Activated CD4-positive, alpha-beta T cell treated with anti-CD3 and anti-CD28 coated beads, Interleukin-2, Interleukin-6, amounts not matched to agents 100 ng/mL and 50 ng/mL, durations not matched to agents 16 hours and 8 hours (primary cell): ENCODE data around the gene CACFD1.
A peak's percentile ranks its signal among the peaks of the same experiment; 100 is the strongest.

Experiments
- DNase-seq: peaks from one replicate; pipeline ENCODE4 v3.0.0-alpha.2; 2020

CACFD1 gene

DNA sequence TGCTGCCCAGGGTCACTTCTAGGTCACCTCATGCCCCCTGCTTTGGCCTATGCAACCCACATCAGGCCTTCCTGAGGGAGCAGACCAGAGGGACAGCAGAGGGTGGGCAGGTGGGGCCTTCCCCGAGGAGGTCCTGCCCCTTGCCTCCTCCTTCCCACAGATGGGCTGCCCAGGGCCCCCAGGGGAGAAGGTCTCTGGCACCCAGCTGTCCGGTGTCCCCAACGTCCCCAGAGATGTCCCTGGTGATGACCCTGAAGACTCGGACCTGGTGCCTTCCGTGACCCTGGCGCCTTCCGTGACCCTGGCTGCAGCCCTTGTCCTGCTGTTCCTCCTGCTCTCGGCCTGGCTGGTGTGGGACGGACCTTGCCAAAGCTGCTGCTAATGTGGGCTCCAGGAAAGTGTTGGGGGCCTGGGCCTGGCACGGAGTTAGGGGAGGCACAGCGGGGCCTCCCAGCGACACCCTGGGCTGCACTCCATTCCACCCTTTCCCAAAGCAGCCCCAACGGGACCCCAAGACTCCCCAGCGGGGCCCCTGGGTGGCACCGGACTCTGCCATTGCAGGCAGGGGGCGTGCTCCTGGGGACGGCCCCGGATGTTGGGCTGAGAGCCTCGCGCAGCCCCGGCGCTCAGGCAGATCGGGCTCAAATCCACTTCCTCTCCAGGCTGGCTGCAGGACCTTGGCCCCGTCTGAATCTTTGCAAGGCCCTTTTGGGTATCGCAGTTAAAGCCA is 25.9 kb downstream of the CACFD1 start:
- DNase-seq = peak; percentile 30

- no peak for DNase-seq
These were observed 27.6 kb downstream of the CACFD1 start for GRCh38 chr9:133487331-133487725.

DNA sequence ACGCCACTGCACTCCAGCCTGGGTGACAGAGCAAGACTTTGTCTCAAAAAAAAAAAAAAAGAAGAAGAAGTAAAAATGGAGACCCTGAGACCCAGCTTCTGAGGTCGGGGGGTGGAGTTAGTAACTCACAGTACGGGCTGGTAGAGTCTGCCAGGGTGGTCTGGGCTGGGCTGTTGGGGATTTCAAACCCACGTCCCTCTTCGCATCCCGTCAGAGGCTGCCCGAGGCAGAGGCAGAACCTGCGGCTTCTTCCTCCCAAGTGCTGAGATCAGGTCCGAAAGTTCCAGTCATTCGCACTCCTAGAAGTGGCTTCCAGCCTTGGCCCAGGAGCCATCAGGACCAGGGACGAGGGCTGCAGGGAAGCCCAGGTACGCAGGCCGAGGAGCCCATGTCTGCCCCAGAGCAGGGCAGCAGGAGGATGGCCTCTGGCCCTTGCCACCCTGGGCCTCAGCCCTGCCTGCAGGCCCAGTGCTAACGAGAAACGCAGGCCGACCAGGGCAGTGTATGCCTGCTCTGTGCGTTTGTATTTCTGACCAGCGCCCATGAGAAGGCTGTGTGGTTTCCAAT is 29.0 kb downstream of the CACFD1 start:
- DNase-seq = no peak

- no peak for DNase-seq
These were observed 29.7 kb downstream of the CACFD1 start for GRCh38 chr9:133489253-133490190.

- no peak for DNase-seq
These were observed 30.5 kb downstream of the CACFD1 start for GRCh38 chr9:133490201-133490681.

- no peak for DNase-seq
These were observed 31.3 kb downstream of the CACFD1 start for GRCh38 chr9:133490865-133491655.

- DNase-seq = no peak
These were observed 31.8 kb downstream of the CACFD1 start for GRCh38 chr9:133491656-133491925.

- DNase-seq = no peak
These were observed 32.6 kb downstream of the CACFD1 start for GRCh38 chr9:133492061-133493021.

GRCh38 chr9:133493428-133493827 is 33.6 kb downstream of the CACFD1 start:
- DNase-seq = no peak

- DNase-seq = no peak
These were observed 34.2 kb downstream of the CACFD1 start for GRCh38 chr9:133493845-133494540.

DNA sequence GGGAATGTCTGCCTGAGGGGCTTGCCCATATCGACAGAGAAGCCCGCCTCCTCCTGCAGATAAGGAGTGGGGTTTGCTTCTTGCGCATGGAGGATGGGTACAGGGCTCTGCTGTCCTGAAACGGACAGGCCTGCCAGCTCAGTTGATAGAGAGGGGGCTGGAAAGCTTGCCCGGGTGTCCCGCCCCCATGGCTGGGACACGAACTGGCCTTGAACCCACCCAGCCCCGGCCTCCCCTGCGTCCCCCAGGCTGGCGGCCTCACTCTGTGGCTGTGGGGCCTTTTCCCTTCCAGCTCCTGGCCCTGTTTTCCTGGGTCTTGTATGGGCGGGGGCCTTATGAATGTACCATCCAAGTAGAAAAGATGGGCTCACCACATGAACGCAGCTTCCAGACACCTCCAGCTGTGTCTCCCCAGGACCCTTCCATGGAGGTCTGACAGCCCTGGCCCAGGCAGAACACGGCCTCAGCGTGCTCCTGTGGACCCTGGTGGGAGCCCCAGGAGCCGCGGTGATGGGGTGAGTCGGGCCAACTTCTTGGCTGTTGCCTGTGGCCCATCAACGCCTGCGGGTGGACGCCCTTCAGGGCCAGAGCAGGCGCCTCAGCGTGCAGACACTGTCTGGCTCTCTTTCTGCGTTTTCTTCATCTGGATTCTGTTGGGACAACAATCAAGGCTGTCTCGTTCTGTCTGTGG is 35.0 kb downstream of the CACFD1 start:
- DNase-seq = no peak

DNA sequence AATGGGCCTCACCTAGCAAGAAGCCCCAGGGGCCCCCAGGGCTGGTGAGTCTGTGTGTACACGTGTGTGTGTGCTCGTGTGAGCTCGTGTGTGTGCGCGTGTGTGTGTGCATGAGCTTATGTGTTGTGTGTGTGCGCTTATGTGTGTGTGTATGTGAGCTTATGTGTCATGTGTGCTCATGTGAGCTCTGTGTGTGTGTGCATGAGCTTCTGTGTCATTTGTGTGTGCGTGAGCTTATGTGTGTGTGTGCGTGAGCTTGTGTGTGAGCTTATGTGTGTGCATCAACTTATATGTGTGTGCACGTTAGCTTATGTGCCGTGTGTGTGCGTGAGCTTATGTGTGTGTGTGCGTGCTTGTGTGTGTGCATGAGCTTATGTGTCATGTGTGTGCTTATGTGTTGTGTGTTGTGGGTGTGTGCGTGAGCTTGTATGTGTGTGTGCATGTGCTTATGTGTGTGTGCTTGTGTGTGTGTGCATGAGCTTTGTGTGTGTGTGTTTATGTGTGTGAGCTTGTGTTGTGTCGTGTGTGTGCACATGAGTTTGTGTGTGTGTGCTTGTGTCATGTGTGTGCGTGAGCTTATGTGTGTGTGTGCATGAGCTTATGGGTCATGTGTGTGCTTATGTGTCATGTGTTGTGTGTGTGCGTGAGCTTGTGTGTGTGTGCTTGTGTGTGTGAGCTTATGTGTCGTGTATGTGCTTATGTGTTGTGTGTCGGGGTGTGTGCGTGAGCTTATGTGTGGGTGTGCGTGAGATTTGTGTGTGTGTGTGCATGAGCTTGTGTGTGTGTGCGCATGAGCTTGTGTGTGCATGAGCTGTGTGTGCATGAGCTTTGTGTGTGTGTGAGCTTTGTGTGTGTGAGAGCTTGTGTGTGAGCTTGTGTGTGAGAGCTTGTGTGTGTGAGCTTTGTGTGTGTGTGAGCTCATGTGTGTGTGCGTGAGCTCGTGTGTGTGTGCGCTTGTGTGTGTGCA is 35.8 kb downstream of the CACFD1 start:
- no peak for DNase-seq

GRCh38 chr9:133496861-133497842 is 37.4 kb downstream of the CACFD1 start:
- no peak for DNase-seq

DNA sequence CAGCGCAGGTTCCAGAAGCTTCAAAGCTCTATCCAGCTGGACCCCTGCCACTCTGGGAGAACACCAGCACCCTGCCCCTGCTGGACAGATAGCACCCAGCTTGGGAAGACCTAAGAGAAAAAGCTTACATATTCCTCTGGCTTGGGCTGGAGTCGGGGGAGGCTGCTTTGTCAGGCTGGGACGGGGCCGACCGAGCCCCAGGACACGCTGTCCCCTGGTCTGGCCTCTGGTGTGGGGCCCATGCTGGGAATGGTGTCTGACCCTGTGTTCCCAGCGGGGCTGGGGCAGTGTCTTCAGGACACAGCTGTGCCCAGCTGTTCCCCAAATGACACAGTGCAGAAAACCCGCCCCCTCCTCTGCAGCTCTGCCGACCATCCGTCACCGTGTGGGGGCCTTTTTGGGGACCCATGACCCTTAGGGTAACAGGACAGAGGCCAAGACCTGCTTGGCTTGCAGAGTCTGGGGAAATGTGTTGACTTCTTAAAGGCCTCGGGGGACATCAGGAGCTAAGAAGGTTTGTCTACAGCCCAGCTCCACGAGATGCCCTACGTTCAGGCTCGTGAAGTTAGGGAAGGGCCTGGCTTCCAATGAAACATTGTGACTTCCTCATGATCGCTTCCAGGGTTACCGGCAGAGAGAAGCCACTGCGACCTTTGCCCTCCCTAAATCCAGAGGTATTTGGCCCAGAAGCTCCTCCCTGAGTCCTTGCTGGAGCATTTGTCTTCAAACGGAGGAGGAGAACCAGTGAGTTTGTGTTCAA is 39.5 kb downstream of the CACFD1 start:
- DNase-seq = no peak

DNA sequence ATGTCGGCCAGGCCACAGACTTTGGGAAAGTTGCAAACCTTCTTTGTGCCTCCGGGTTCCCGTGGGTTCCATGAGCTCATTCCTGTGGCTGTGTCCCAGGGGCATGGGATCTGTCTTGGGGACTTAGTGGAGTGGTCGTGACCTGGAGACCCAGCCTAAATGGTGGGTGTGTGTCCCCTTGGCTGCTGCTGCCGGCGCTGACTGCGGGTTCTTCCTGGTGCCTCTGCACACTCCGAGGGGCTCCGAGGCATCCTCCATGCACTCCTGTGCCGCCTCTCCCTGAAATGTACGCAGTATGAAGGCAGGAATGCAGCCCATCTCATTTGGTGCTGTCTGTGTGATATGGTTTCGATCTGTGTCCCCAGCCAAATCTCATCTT is 40.1 kb downstream of the CACFD1 start:
- DNase-seq = no peak

DNA sequence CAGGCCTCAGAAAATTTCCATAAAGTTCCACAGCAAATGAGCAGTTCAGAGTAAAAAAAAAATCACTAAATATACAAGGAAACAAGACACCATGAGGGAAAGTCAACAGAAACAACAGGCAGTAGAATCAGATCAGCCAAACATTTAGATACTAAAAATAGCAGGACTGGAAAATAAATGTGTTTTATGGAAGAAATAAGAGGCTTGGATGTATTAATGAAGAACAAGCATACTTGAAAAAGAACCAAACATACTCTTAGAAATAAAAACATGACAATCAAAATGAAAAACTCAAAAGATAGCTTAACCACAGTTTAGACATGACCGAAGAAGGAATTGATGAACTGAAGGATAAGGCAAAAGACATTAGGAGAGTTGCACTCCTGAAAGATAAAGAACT is 42.3 kb downstream of the CACFD1 start:
- DNase-seq = no peak

DNA sequence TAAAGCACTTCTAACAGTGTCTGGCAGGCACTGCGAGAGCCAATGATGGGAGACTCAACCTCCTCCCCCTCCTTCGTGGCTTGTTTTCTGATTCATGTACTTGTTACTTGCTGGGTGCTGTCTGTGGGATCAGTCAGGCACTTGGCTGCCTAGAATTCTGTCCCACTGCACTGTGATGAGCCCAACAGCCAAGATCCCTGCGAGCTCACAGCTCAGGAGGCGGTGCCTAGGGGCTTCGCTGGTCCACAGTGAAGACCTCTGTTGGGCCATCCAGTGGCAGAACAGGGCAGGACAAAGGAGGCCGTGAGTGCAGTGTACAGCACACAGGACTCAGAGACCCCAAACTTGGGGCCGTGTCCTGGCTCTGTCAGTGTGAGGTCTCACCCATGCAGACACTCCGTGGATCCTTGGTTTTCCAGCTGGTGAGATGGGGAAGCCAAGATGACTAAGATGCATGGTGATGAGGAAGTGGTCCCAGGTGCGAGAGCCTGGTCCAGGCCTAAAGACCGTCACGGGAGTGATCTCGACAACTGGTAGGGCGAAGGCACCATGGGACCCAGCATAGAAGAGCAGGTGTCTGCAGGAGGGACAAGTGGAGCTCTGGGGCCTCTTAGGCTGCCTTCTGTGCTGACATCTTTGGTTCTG is 45.5 kb downstream of the CACFD1 start:
- no peak for DNase-seq
